Choroid plexus epithelial cell (primary cell): ENCODE data around the gene ABHD17A.

Source experiments
- DNase-seq: peaks from one replicate; pipeline ENCODE4 v3.0.0-alpha.2; 2010; ENCODE audit warnings: low read depth
- H3K4me3 ChIP-seq: 2 replicates; pipeline ENCODE4 v1.5.1; 2011; ENCODE audit warnings: low read depth, mild to moderate bottlenecking, control low read depth, low read length, moderate library complexity
- CTCF ChIP-seq: conservative IDR thresholded peaks from 2 replicates; pipeline ENCODE4 v1.5.1; 2011; ENCODE audit warnings: low read depth, mild to moderate bottlenecking, control low read depth, inconsistent platforms, low read length, moderate library complexity

ABHD17A gene

GRCh38 chr19:1858412-1859081 lies 26.7 kb downstream of the ABHD17A start:
- H3K4me3 ChIP-seq, result no peak overlapping the region
- no peak for DNase-seq
- no peak for TF ChIP-seq CTCF

GRCh38 chr19:1857648-1858326 lies 27.5 kb downstream of the ABHD17A start:
- peak overlapping the region; percentile 56 for H3K4me3 ChIP-seq
- no peak for TF ChIP-seq CTCF
- no peak for DNase-seq

DNA sequence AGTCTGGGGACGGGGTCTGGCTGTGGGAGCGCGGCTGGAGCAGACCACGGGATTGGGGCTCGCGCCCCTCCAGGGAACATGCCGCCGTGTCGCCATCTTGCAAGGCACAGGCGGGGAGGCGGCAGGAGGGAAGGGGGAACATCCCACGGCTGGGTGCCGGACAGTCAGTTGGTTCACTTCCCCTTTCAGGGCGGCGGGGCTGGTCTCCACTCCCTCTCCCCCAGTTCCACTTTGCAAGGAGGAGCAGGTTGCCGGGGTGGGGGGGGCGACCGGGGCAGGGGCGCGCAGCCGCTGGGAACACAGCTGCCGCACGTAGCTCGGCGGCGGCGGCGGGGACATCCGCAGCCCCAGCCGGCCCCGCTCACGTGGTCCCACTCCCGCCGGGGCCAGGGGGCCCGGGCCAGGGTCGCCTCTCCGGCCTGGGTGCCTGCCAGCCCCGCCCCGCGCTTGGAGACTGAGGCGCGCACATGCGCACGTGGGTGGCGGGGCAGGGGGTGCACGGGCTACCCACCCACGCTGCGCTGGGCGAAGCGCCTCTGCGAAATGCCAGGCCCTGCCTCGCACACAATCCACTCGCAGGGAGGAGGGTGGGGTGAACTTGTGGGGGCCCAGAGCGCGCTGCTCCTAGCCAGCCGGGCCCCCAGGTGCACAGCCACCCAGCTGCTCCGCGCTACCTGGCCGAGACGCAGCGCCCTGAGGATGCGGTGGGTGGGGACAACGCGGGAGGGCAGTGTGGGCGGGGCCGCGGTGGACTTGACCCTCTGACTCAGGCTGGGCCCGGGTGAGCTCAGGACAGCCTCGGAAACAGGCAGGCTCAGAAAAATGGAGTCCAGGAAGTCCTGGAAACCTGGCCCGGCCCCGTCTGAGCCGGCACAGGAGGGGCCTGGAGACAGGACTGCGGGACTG lies 28.3 kb downstream of the ABHD17A start:
- peak overlapping the region; percentile 56 for H3K4me3 ChIP-seq
- peak; percentile 73 for DNase-seq
- TF ChIP-seq CTCF, result no peak

DNA sequence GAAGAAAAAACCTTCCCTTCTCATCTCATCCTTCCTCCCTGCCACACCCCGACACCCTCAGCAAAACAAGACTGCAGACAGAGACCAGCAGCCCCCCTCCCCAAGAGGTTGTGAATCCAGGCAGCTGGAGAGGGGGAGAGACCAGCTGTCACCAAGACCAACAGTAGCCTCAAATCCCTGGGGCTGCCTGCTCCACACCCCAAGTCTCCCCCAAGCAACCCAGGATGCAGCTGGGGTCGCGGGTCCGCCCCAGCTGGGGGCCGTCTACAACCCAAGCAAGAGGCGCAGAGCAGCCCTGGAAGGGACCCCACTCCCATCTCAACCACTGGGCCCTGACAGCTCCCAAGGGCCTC lies 29.0 kb downstream of the ABHD17A start:
- no peak for DNase-seq
- H3K4me3 ChIP-seq, result peak overlapping the region; percentile 56
- no peak for TF ChIP-seq CTCF

DNA sequence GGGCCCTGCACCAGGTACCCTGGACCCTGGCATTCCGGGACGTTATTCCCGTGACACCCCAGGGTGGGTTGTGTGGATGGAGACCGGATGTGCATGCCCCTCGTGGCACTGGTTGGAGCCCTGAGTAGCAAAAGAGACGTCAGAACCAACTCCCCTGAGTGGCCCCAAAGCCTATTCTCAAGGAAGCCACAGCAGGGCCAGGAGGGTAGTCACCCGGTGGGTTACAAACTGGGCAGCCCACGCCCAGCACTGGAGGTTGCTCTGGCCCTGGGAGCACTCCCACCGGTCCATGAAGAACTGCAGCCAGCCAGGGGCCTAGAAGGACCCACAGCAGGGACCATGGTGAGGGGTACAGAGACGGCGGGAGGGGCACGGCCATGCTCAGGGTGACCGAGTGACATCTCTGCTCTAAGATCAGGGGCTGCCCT lies 29.5 kb downstream of the ABHD17A start:
- no peak for TF ChIP-seq CTCF
- H3K4me3 ChIP-seq, result peak overlapping the region; percentile 34
- DNase-seq, result no peak

DNA sequence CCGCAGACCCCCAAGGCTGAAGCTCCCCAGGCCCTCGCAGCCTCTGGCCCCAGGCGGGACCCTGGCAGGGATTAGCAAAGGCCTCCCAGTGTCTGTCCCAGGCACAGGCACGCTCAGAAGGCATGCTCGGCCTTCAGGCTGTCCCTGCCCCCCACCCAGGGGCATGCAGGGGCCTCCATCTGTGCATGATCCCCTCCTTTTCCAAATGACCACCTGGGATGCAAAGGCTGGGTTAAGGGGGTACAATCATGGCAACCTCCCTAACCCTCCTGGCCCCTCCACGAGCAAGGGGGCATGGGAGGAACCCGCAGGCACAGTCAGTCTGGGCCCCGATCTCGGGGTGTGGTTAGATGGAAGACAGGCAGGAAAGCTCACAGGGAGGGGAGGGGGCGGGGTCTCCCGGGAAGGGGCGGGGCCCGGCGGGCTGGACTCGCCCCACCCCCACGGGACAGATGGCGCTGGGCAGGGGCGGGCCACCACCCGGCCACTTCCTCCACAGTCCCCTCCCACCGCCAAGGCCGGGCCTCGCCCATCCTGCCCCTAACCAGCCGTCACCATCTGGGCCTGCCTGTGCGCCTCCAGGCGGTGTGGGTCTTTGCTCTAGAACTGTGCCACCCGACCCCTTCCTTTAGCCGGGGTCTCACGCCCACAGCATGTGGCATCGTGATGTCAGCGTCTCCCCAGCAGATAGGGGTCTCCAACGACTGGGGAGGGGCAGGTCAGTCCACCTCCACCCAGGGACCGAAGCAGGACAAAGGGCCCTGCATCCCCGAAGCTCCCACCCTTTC lies 30.1 kb downstream of the ABHD17A start:
- H3K4me3 ChIP-seq, result peak overlapping the region; percentile 34
- no peak for TF ChIP-seq CTCF
- DNase-seq, result peak; percentile 82
